Amniotic stem cell (primary cell): Measurements from ENCODE around the gene PDLIM5.
A peak's percentile ranks its signal among the peaks of the same experiment; 100 is the strongest.
"Not testable (repeated sequence)": the region's sequence is repeated elsewhere in the genome, so short reads cannot be mapped to it uniquely, and the experiment has no call there.

ENCODE experiments used
- DNase-seq: peaks from one replicate; lab custom pipeline; 2025; lab: John Stamatoyannopoulos, UW

The PDLIM5 gene

GRCh38 chr4:94650134-94650495 lies 198.4 kb downstream of the PDLIM5 start:
- DNase-seq: no peak

- no peak for DNase-seq
Measured at GRCh38 chr4:94650690-94651089, 198.9 kb downstream of the PDLIM5 start.

- DNase-seq: no peak
Measured at GRCh38 chr4:94653095-94653649, 201.4 kb downstream of the PDLIM5 start.

DNA sequence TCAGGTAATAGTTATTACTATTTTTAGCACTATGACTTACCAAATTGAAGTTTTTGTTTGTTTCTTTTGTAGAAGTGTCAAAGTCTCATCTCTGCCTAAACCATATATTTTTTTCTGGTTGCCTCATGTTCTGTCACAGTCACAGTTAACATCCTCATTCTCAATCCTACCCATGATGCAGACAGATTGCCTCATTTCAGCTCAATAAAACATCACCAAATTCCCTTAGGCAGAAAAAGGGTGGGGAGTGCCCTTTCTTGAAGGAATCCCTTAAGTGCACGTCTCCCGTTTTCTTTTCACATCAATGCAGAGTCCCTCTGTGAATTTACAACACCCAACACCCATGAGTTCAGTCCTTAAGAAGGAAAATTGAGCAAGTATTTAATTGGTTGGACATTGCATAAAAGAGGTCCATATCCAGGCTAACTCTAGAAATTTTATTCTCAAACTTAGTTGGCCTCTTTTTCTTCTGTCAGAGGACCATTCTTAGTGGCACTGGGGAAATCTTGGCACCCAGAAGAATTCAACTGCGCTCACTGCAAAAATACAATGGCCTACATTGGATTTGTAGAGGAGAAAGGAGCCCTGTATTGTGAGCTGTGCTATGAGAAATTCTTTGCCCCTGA lies 202.4 kb downstream of the PDLIM5 start:
- DNase-seq: no peak

DNA sequence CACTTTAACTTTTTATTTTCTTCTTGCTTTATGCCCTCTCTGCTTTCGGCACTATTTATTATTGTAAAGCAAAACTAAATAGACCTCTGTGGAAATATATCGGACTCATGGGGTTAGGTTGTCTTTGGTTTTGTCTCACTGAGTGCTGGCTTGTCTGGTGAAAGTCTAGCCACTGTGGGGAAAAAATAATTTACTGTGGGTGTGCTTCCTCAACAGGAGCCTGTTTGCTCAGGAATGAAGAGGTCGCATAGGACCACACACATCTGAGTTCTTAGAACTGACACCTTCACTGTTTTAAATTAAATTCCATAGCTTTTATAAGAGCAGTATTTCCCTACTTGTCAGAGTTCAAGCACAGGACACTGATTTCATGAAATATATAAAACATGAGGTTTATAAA lies 203.0 kb downstream of the PDLIM5 start:
- DNase-seq: no peak

DNA sequence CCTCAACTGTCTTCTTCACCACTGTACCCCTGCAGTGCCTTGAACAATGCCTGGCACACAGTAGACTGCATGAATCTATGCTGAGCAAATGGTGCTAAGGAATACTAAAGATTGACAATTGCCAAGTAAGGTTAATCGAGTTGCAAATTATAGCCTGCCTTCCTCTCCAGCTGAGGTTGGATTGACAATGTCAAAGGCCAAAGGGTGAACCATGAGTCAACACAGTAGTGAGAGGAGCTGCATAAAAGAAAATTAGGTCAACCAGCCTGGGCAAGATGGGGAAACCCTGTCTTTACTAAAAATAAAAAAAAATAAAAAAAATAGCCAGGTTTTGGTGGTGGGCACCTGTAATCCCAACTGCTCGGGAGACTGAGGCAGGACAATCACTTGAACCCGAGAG lies 208.9 kb downstream of the PDLIM5 start:
- no peak for DNase-seq

GRCh38 chr4:94665021-94665420 lies 213.3 kb downstream of the PDLIM5 start:
- not testable (repeated sequence) for DNase-seq

- no peak for DNase-seq
Measured at GRCh38 chr4:94665500-94666404, 214.0 kb downstream of the PDLIM5 start.

DNA sequence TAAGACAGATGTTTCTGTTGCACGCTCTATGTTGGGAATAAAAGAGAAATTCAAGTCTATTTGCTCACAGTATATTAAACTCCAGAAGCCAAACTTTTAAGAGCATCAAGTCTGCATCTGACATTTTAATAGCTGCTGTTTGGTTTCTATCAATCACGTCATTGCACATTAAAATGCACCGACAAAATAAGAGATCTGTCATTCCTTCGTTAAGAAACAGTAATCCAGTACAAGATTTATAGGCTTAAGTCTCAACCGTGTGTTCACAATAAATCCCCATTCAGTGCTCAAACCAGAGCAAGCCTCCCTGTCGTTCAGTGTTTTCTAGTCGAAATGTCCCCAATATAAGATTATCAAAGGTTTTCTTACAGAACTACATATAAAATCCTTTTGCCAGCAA lies 217.0 kb downstream of the PDLIM5 start:
- no peak for DNase-seq

- DNase-seq: no peak
Measured at GRCh38 chr4:94669672-94670664, 218.2 kb downstream of the PDLIM5 start.

DNA sequence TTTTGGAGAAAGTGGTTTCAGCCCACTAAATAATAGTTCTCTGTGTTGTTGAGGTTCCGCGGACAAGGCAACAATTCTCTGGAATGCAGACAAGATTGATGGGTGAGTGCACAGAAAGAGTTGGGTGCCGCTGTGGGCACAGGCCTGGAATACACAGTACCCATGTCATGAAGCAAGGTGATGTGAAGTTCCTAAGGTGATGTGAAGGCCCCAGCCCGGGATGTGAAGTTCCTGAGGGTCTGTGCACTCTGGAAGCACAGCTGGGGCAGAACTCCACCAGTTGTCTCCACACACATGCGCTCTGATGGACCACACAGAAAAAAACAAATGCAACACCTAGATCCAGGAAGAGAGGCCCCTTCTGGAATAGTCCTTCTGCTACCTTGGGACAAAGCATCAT lies 219.4 kb downstream of the PDLIM5 start:
- DNase-seq: no peak

DNA sequence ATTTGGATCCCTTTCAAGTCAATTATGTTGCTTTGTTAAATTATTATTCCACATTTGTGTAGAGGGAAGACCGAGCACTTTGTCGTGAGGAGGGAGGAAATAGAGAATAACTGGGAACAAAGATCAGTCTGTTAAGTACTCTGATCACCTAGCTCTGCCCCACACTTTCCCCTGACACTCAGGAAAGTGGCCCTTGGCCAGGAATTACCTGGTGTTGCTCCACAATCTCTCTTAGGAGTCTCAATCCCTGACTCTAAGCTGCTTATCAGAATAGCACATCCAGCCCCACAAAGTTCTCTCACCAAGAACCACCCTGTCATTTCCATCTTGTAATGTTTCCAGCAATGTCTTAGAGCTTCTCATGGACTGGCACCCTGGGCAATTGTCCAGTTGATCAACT lies 222.2 kb downstream of the PDLIM5 start:
- no peak for DNase-seq

- DNase-seq: peak; percentile 15
Measured at GRCh38 chr4:94676970-94677369, 225.2 kb downstream of the PDLIM5 start.

DNA sequence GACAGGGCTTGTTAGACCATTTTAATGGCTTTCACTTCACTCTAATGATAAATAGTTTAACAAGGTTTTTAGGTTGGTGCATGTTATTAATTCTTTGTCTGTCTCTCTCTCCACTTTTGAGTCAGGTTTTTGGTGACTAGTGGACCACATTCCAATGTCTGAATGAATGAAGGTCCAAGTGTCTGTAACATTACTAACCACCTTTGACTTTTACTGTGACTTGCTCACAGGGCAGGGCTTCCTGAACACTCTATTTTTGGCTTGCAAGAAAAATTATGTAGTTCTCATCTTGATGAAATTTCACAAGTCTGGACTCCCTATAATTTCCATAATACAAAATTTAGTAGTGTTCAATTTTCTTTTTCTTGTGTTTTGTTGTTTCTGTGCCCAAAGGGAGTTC lies 227.2 kb downstream of the PDLIM5 start:
- no peak for DNase-seq

DNA sequence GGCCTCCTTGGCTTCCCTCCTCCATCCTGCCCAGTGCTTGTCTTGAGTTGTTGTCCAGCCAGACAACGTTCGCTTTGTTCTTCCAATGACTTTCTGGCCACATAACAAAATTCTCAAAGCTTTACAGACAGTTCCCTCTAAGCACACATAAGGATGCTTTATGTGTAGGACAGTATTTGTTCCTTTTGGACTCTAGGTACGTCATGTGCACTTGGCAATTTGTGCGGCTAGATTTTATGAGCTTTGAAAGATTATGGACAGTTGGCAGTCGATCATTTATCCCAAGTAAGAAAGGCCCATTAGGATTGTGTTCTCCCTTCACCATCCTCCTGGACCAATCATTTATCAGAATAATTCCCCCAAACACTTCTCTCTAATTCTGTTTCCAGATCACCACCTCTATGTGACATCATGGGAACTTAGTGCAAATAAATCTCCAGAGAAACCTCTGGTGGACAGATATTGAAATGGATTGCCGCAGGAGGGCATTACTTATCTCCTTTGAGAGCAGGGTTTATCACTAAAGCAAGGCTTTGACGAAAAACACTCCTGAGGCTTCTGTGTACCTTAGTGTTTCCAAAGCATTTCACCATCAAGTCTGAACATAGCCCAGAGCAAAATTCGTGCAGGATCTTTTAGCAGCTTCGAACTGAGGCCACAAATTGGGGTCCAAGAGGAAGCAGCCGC lies 228.6 kb downstream of the PDLIM5 start:
- DNase-seq: no peak

DNA sequence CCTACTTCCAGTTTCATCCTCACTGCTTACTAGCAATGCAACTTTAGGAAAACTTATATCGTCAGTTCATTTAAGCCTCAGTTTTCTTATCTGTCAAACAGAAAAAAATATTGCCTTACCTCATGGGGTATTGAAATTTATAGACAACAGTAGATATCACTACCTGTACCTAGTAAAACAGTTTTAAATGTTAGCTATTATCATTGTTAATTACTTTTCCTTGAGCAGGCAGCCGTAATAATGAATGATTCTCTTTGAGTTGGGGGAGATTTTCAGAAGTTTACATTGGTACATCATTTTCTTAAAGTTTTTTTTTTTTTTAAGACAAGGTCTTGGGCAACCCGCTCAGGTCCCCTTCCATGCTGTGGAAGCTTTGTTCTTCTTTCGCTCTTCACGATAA lies 234.3 kb downstream of the PDLIM5 start:
- DNase-seq: no peak

DNA sequence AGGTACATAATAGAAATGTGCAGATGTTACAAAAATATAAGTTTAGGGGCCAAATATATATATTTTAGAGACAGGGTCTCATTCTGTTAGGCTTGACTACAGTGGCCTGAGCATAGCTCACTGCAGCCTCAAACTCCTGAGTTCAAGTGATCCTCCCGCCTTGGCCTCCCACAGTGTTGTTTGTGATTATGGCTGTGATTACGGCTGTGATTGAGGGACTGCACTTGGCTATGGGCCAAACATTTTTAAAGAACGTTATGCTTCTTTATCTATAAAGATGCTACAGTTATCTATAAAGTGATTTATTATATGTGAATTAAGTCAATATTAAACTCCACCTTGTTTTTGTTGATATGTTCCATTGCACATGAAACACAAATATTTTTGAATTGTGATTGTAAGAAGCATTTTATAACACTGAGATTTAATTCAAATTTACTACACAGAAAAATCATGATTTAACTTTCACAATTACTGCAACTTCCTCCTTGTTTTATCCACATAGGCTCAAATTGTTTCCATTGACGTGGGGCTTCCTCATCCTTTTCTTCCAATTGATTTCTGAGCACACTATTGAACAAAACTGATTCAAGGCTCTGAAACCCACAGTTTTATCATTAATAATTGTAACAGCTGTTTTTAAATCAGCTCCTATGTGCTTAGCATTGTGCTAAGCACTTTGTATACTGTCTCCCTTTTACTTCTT lies 237.6 kb downstream of the PDLIM5 start:
- no peak for DNase-seq

GRCh38 chr4:94690851-94691254 lies 239.1 kb downstream of the PDLIM5 start:
- DNase-seq: no peak

GRCh38 chr4:94691552-94691951 lies 239.8 kb downstream of the PDLIM5 start:
- DNase-seq: no peak

- DNase-seq: no peak
Measured at GRCh38 chr4:94695384-94695783, 243.6 kb downstream of the PDLIM5 start.

DNA sequence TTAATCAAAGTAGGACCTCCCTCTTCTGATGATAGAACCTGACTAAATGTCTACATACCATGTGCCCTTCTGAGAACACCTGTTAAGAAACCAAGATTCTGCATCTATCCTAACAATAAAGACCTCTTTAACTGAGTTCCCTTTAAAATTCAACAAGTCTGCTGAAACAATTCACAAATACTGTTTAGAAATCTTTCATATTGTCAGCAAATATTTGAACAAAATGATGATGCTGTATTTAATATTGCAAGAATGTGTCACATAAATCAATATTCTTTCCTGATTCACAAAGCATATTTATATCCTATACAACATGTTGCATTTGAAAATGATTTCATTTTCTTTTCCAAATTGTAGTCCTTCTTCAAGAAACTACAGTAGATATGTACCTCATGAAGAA lies 246.4 kb downstream of the PDLIM5 start:
- DNase-seq: no peak
